ENCODE results near the gene FKBP3. TPM values are rescaled to one million over a fixed set of nuclear protein-coding genes. Genes with fewer than 3 reads are reported as not detected.
A peak's percentile ranks its signal among the peaks of the same experiment; 100 is the strongest.

The FKBP3 gene
- total and polyA plus RNA-seq, 7 experiments from 2014 or later, result 31.7 to 82.6 (median 55.4) TPM

GRCh38 chr14:45123271-45123670 is 11.0 kb downstream of the FKBP3 start:
- POLR2A ChIA-PET, result no interaction called here

GRCh38 chr14:45120096-45120495 is 14.2 kb downstream of the FKBP3 start:
- POLR2A ChIA-PET, result no interaction called here
- CTCF ChIA-PET, result no interaction called here
- intact Hi-C loops (cut with micrococcal nuclease), result no loop called here
- Mint-ChIP-seq H3K9me3 (no peaks in the 10 kb centered on the region), H3K27me3 (no peaks in the 10 kb centered on the region), H3K36me3 (peaks cover 0 to 47% (median 27%) of the 10 kb centered on the region in 5 donors), H3K4me3 (no peak overlapping the region), H3K4me1 (peaks cover 0 to 4% (median 0%) of the 10 kb centered on the region in 7 donors), H3K27ac (peak overlapping the region in 5 of 9 donors; percentile 2 to 69 (median 9))
- Histone ChIP-seq H3K9me3 (ENCODE audit: control insufficient read depth in 2 of 3, low read length in 3 of 3) (no peaks in the 10 kb centered on the region), H3K27me3 (ENCODE audit: control insufficient read depth in 2 of 2, insufficient read depth in 2 of 2, low read length in 2 of 2) (no peaks in the 10 kb centered on the region), H3K4me3 (ENCODE audit: low read length) (no peak overlapping the region), H3K4me1 (ENCODE audit: control insufficient read depth in 2 of 2, insufficient read depth in 2 of 2, low read length in 2 of 2) (no peaks in the 10 kb centered on the region), H3K36me3 (ENCODE audit: control insufficient read depth in 2 of 3, insufficient read depth in 3 of 3, low read length in 3 of 3) (peaks cover 4 to 74% (median 7%) of the 10 kb centered on the region in 3 experiments), H3K27ac (ENCODE audit: low read depth, low read length) (no peak overlapping the region)
- ATAC-seq, result no peak
- DNase-seq, result no peak

More at GRCh38 chr14:45123271-45123670, 11.0 kb downstream of the FKBP3 start:
- DNase-seq (no peak), ATAC-seq (no peak)
- Mint-ChIP-seq H3K4me3 (no peak overlapping the region), H3K36me3 (peaks cover 8 to 52% (median 25%) of the 10 kb centered on the region in 5 donors), H3K4me1 (peaks cover 1 to 12% (median 8%) of the 10 kb centered on the region in 7 donors), H3K9me3 (no peaks in the 10 kb centered on the region), H3K27me3 (no peaks in the 10 kb centered on the region), H3K27ac (no peak overlapping the region)
- H3K9me3 ChIP-seq (ENCODE audit: control insufficient read depth in 2 of 3, low read length in 3 of 3), result no peaks in the 10 kb centered on the region
- CTCF ChIA-PET, result no interaction called here
- no peak overlapping the region for H3K27ac ChIP-seq (ENCODE audit: low read depth, low read length)
- no peaks in the 10 kb centered on the region for H3K27me3 ChIP-seq (ENCODE audit: control insufficient read depth in 2 of 2, insufficient read depth in 2 of 2, low read length in 2 of 2)
- H3K36me3 ChIP-seq (ENCODE audit: control insufficient read depth in 2 of 3, insufficient read depth in 3 of 3, low read length in 3 of 3), result peaks cover 0 to 58% (median 4%) of the 10 kb centered on the region in 3 experiments
- H3K4me1 ChIP-seq (ENCODE audit: control insufficient read depth in 2 of 2, insufficient read depth in 2 of 2, low read length in 2 of 2), result no peaks in the 10 kb centered on the region
- intact Hi-C loops (cut with micrococcal nuclease), result no loop called here
- no peak overlapping the region for H3K4me3 ChIP-seq (ENCODE audit: low read length)

GRCh38 chr14:45118594-45118993 is 15.7 kb downstream of the FKBP3 start:
- H3K4me3 Mint-ChIP-seq, result no peak overlapping the region
- peaks cover 5 to 68% (median 14%) of the 10 kb centered on the region in 3 experiments for H3K36me3 ChIP-seq (ENCODE audit: control insufficient read depth in 2 of 3, insufficient read depth in 3 of 3, low read length in 3 of 3)
- H3K27ac ChIP-seq (ENCODE audit: low read depth, low read length), result no peak overlapping the region
- no peaks in the 10 kb centered on the region for H3K9me3 ChIP-seq (ENCODE audit: control insufficient read depth in 2 of 3, low read length in 3 of 3)
- peaks cover 0 to 41% (median 21%) of the 10 kb centered on the region in 5 donors for H3K36me3 Mint-ChIP-seq
- intact Hi-C loops (cut with micrococcal nuclease), result no loop called here
- no peaks in the 10 kb centered on the region for H3K4me1 ChIP-seq (ENCODE audit: control insufficient read depth in 2 of 2, insufficient read depth in 2 of 2, low read length in 2 of 2)
- H3K27me3 Mint-ChIP-seq, result no peaks in the 10 kb centered on the region
- peaks cover 1 to 4% (median 3%) of the 10 kb centered on the region in 7 donors for H3K4me1 Mint-ChIP-seq
- no peak overlapping the region for H3K27ac Mint-ChIP-seq
- no peak overlapping the region for H3K4me3 ChIP-seq (ENCODE audit: low read length)
- ChIA-PET CTCF (no interaction called here), POLR2A (interaction anchor here (0.6 kb wide), 1 partner anchor 8 kb away, joined by 4 read pairs; no protein-coding TSS in a partner anchor)
- H3K9me3 Mint-ChIP-seq, result no peaks in the 10 kb centered on the region
- DNase-seq (no peak), ATAC-seq (no peak)
- no peaks in the 10 kb centered on the region for H3K27me3 ChIP-seq (ENCODE audit: control insufficient read depth in 2 of 2, insufficient read depth in 2 of 2, low read length in 2 of 2)

- H3K4me1 ChIP-seq (ENCODE audit: control insufficient read depth in 2 of 2, insufficient read depth in 2 of 2, low read length in 2 of 2), result peaks cover 0 to 2% of the 10 kb centered on the region in 2 donors
- Mint-ChIP-seq H3K4me3 (no peak overlapping the region), H3K27ac (peak overlapping the region in 7 of 9 donors; percentile 3 to 75 (median 52)), H3K36me3 (peaks cover 4 to 39% (median 17%) of the 10 kb centered on the region in 5 donors), H3K9me3 (peaks cover 0 to 1% (median 0%) of the 10 kb centered on the region in 11 donors), H3K4me1 (peaks cover 1 to 13% (median 8%) of the 10 kb centered on the region in 7 donors), H3K27me3 (no peaks in the 10 kb centered on the region)
- H3K9me3 ChIP-seq (ENCODE audit: control insufficient read depth in 2 of 3, low read length in 3 of 3), result no peaks in the 10 kb centered on the region
- H3K27me3 ChIP-seq (ENCODE audit: control insufficient read depth in 2 of 2, insufficient read depth in 2 of 2, low read length in 2 of 2), result no peaks in the 10 kb centered on the region
- DNase-seq (no peak), ATAC-seq (no peak)
- POLR2A ChIA-PET, result no interaction called here
- no peak overlapping the region for H3K27ac ChIP-seq (ENCODE audit: low read depth, low read length)
- H3K4me3 ChIP-seq (ENCODE audit: low read length), result no peak overlapping the region
- peaks cover 4 to 40% (median 19%) of the 10 kb centered on the region in 3 experiments for H3K36me3 ChIP-seq (ENCODE audit: control insufficient read depth in 2 of 3, insufficient read depth in 3 of 3, low read length in 3 of 3)
- intact Hi-C loops (cut with micrococcal nuclease), result no loop called here
- CTCF ChIA-PET, result no interaction called here
Measured at GRCh38 chr14:45114327-45114726, 20.0 kb downstream of the FKBP3 start.

- CTCF ChIA-PET, result no interaction called here
Measured at GRCh38 chr14:45112896-45113781, 21.1 kb downstream of the FKBP3 start.

GRCh38 chr14:45104561-45104960 is 29.7 kb downstream of the FKBP3 start:
- peak overlapping the region in 4 of 9 donors; percentile 12 to 41 (median 28) for H3K27ac Mint-ChIP-seq
- POLR2A ChIA-PET, result no interaction called here
- peaks cover 0 to 19% (median 3%) of the 10 kb centered on the region in 7 donors for H3K4me1 Mint-ChIP-seq
- peaks cover 4 to 55% (median 26%) of the 10 kb centered on the region in 5 donors for H3K36me3 Mint-ChIP-seq
- no peaks in the 10 kb centered on the region for H3K27me3 Mint-ChIP-seq
- Histone ChIP-seq H3K4me1 (ENCODE audit: control insufficient read depth in 2 of 2, insufficient read depth in 2 of 2, low read length in 2 of 2) (no peaks in the 10 kb centered on the region), H3K36me3 (ENCODE audit: control insufficient read depth in 2 of 3, insufficient read depth in 3 of 3, low read length in 3 of 3) (peaks cover 3 to 38% (median 22%) of the 10 kb centered on the region in 3 experiments), H3K4me3 (ENCODE audit: low read length) (no peak overlapping the region), H3K9me3 (ENCODE audit: control insufficient read depth in 2 of 3, low read length in 3 of 3) (no peaks in the 10 kb centered on the region), H3K27ac (ENCODE audit: low read depth, low read length) (no peak overlapping the region), H3K27me3 (ENCODE audit: control insufficient read depth in 2 of 2, insufficient read depth in 2 of 2, low read length in 2 of 2) (no peaks in the 10 kb centered on the region)
- CTCF ChIA-PET, result no interaction called here
- no peak for ATAC-seq
- intact Hi-C loops (cut with micrococcal nuclease), result no loop called here
- H3K4me3 Mint-ChIP-seq, result no peak overlapping the region
- DNase-seq, result no peak
- H3K9me3 Mint-ChIP-seq, result no peaks in the 10 kb centered on the region

More at GRCh38 chr14:45112896-45113781, 21.1 kb downstream of the FKBP3 start:
- H3K9me3 Mint-ChIP-seq, result peaks cover 0 to 1% (median 0%) of the 10 kb centered on the region in 11 donors
- no peak for ATAC-seq
- no peaks in the 10 kb centered on the region for H3K9me3 ChIP-seq (ENCODE audit: control insufficient read depth in 2 of 3, low read length in 3 of 3)
- H3K36me3 ChIP-seq (ENCODE audit: control insufficient read depth in 2 of 3, insufficient read depth in 3 of 3, low read length in 3 of 3), result peaks cover 4 to 34% (median 19%) of the 10 kb centered on the region in 3 experiments
- no peak overlapping the region for H3K27ac ChIP-seq (ENCODE audit: low read depth, low read length)
- intact Hi-C loops (cut with micrococcal nuclease), result no loop called here
- no peaks in the 10 kb centered on the region for H3K27me3 Mint-ChIP-seq
- H3K4me1 ChIP-seq (ENCODE audit: control insufficient read depth in 2 of 2, insufficient read depth in 2 of 2, low read length in 2 of 2), result peaks cover 0 to 2% of the 10 kb centered on the region in 2 donors
- no peaks in the 10 kb centered on the region for H3K27me3 ChIP-seq (ENCODE audit: control insufficient read depth in 2 of 2, insufficient read depth in 2 of 2, low read length in 2 of 2)
- H3K27ac Mint-ChIP-seq, result peak overlapping the region; percentile 11 to 86 (median 46)
- peaks cover 4 to 39% (median 17%) of the 10 kb centered on the region in 5 donors for H3K36me3 Mint-ChIP-seq
- no peak overlapping the region for H3K4me3 Mint-ChIP-seq
- no peak overlapping the region for H3K4me3 ChIP-seq (ENCODE audit: low read length)
- DNase-seq, result no peak
- POLR2A ChIA-PET, result no interaction called here
- peaks cover 1 to 13% (median 8%) of the 10 kb centered on the region in 7 donors for H3K4me1 Mint-ChIP-seq
